Dedifferentiated amniotic fluid mesenchymal stem cell (primary cell): Measurements from ENCODE around the gene CALD1.

Source experiments
- DNase-seq: peaks from one replicate; pipeline ENCODE4 v3.0.0-alpha.2; 2016; ENCODE audit errors: extremely low spot score

The CALD1 gene

DNA sequence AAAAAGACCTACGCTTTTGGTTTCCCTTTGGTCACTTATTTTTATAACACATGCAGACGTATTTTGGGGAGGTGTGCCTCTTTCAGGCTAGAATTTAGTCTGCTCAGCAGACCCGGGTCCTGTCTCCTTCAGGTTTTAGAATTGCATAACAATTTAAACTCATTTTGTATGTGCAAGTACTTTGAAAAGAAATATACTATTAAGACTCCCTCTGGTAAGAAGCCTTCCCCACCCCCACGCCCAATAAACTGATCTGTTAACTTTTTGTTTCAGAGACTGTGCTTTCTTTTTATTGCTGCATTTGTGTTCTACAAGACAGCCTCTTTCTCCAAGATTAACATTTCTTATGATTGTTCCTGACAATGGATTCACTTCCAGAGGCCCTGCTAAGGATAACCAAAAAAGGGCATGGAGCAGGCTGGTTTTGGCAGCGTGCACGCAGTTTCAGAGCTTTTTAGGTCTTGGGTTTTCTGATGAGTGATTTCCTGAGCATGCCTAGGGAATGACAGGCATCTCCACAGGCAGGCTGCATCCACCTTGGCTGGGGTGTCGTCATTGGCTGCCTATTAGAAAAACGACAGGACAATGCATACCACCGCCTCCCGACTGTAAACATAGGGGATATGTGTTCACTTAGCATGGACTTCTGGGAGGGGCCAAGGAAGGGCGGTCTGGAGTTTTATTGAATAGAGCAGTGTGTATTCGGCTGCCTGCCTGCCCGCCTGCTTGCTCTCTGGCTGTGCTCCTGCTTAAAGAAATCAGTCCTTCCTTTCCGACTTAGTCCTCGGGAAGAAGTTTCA lies at the start of gene CALD1:
Gene CALD1 (plus strand): TSS at position 694 of the 800 bp plus-strand sequence. CDS start 88,100 bp downstream, outside the sequence.
- DNase-seq: peak; percentile 98

DNA sequence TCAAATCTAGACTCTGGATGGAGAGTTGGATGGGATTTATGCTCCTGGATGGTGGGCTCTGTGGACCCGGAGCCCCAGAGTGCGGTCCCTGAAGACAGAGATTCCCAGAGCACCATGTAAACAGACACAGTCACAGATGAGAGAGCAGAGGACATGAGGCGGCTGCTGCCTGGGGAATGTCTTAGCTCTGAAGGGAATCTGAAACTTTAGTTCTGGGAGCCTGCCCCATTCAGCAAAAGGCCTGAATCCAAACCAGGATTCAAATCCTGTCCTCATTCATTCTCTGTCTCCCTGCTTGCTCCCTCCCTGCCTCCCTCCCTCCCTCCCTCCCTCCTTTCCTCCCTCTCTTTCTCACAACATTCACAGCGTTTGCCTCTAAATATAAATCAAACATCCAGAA lies 49.5 kb upstream of the CALD1 start:
- DNase-seq: no peak

GRCh38 chr7:134730411-134730829 lies 49.0 kb upstream of the CALD1 start:
- peak; percentile 48 for DNase-seq

GRCh38 chr7:134731616-134732015 lies 47.8 kb upstream of the CALD1 start:
- DNase-seq: no peak

GRCh38 chr7:134732728-134733127 lies 46.7 kb upstream of the CALD1 start:
- no peak for DNase-seq

- no peak for DNase-seq
These were observed 43.1 kb upstream of the CALD1 start for GRCh38 chr7:134736381-134736780.

GRCh38 chr7:134737566-134738345 lies 41.7 kb upstream of the CALD1 start:
- DNase-seq: peak; percentile 81

DNA sequence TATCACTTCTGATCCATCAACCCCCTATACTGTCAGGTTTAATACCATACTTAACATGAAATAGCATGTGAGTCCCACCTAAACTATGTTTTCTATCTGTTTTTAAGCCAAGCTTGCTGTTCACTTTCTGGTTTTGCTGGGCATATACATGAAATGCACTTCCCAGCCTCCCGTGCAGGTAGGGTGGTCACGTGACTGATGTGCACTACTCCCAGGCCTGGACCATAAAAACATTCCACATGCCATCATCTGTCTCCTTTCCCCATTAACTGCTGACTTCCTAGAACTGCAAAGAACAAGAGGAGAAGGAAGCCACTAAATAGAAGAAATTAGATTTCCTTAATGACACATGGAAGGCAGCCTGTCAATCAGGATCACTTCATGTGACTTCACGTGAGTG lies 40.1 kb upstream of the CALD1 start:
- no peak for DNase-seq

DNA sequence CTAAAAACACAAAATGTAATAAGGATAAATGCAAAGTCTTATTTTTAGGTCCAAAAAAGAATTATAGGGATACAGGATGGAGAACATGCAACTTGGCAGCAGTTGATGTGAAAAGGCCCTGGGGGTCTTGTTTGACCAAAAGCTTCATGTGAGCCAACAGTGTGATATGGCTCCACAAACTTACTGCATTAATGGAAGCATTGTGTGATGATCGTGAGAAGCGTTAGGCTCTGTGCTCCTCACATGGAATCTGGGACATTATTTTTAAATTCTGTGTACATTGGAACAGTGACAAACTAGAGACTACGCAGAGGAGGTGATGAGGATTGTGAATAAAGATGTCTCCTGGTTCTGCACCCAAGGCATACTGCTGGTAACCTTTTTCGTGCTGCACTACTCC lies 39.1 kb upstream of the CALD1 start:
- DNase-seq: no peak

DNA sequence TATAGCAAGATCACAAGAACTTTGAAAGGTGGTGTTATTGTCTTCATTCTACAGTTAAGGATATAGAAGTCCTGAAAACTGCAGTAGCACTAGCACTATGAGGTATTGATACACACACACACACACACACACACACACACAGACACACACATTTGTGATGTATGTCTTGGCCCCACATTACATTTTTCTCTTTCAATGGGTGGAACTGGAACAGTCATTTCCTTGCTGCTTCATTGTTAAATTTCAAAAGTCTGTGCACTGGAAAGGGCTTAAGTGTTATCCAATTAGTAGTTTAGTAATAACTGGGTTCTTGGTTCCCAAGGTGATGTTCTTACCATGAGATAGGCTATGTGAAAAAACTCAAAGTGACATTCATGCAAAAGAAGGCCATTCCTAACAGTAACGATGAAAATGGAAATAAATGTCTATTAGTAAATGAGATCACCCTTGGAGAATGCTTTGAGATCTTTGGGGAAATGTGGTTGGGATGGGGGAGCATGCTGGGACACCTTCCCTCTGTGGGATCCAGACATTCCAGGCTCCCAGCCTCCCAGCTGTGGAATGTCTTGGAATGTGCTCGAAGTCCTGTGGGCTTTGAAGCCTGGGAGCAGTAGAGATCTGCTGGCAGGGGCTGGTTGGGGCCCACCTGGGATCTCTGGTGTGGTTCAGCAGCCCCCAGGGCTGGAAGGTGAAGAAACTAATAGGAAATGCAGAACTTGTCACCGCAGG lies 37.4 kb upstream of the CALD1 start:
- DNase-seq: peak; percentile 55

- peak; percentile 54 for DNase-seq
These were observed 36.6 kb upstream of the CALD1 start for GRCh38 chr7:134742688-134743350.

GRCh38 chr7:134744569-134744968 lies 34.9 kb upstream of the CALD1 start:
- DNase-seq: no peak

DNA sequence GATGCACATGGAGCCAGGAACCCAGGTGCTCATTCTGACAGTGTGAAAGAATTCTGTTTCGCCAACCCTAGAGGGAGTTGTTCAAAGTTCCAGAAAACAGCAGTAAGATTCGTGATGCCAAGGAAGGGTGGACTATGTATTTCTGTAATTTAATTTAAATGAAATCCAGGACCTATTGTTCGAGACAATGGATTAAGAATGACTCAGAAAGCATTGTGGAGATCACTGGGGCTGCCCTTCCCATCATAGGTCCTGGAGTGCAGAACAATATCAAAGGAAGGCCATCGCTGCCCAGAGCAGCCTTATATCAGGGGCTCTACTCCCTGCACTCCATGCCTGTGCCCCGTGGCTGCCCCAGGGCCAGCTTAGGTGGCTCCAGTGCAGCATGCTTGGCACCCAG lies 32.1 kb upstream of the CALD1 start:
- no peak for DNase-seq

DNA sequence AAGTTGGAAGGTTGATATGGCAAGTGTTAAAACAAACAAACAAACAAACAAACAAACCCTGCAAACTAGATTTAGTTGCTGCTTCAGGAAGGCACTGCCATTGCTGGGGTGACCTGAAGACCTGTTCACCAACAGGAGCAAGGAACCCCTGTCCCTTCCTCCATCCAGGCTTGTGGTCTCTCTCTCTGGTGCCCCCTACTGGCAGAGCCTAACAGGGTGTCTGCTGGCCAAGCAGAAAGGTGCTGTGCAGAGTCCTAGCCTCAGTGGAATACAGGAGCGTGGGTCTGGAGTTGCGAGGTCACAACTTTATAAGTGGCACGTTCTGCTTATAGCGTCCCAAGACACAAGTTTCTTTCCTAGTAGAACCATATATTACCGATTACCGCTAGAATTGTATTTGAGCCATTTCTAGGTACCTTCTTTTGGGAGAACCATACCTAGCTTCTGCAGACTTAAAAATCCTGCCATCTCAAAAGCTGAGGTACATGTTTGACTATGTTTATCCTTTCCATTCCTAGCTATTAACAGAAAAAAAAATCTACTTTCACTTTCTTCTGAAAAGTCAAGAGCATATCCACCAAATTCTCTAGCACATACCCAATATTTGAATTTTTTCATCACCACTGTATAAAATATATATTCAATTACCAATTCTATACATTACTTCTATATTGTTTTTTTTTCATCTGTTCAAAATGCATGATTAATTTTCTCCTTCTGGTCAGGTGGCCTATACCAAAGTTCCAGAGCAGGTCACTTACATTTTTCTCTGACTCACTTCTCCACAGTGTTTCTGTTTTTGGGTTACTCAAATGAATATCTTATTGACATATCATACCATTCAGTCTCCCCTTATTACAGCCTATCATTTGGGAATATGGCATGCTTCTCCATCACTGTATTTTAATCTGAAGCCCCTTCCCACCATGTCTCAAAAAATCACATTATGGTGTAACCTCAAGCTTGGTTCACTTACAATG lies 29.1 kb upstream of the CALD1 start:
- no peak for DNase-seq

DNA sequence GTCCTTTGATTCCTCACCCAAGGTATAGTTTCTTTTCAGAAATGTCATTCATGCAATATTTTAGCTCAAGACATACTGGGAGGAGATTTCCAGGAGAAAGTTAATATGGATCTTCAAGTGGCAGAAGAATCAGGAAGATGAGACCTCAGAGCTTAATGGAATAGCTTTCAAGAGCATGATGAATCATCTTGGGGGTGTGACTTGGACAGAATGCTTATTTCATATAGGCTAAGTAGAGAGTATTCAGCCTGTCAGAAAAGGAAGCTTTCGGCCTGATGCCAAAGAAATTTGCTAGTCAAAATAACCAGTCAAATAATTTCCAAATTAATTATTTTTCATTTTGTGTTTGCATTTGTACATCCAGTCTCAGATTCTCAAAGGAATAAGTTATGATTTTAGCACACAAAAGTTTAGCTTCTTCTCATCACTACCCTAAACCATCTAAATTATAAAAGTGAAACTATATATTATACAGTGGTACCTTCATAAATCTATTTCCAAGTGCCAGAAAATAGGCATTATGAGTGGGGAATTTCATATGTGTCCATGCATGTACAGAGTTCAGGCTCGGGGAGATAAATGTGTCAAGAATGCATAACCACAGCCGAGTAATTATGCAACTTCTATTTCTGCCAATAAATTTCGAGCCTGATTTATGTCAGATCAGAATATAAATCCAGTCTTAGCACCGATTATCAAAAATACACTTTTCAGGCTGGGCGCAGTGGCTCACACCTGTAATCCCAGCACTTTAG lies 27.3 kb upstream of the CALD1 start:
- peak; percentile 56 for DNase-seq

DNA sequence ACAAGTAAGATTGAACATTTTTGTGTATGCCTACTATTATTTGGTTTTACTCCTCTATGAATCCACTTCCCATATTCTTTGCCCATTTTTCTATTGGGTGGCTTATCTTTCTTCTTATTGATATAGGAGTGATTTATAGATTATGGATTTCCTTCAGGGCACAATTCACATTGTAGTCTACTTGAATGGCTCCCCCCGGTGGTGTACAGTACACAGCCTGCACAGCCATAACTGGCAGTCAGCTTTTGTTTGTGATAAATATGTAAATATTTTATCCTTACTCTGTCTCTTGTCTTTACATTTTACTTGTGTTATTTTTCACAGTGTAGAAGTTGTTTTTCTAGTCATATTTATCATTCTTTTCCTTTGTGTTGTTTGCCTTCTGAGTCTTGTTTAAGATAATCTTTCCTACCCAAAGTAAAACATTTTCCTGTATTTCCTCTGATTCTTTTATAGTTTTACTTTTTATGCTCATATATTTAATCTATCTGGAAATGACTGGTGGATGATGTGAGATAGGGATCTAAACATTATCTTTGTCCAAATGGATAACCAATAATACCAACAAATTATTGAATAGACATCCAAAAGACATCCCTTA lies 23.9 kb upstream of the CALD1 start:
- DNase-seq: peak; percentile 54

GRCh38 chr7:134757938-134758337 lies 21.5 kb upstream of the CALD1 start:
- peak; percentile 55 for DNase-seq

GRCh38 chr7:134758981-134759380 lies 20.5 kb upstream of the CALD1 start:
- DNase-seq: no peak

- peak; percentile 65 for DNase-seq
These were observed 18.2 kb upstream of the CALD1 start for GRCh38 chr7:134761266-134761665.
